Endothelial cell of umbilical vein (primary cell): ENCODE measurements around the gene ANAPC5. TPM values are rescaled to one million over a fixed set of nuclear protein-coding genes. Genes with fewer than 3 reads are reported as not detected.

Experiments
- BruUV-seq: library from RNA; stranded (reverse); fragments of 400-500 nt; replicated peaks from 2 replicates; lab custom pipeline; 2021; lab: Mats Ljungman, UMichigan
- CTCF ChIA-PET: fragments of 300-600, 350-600 bp; sonication (Branson Sonifier 250); formaldehyde crosslinking; loops from one replicate; lab custom pipeline; 2021; ENCODE audit warnings: antibody characterized with exemption, inconsistent platforms; lab: Charles Lee
- POLR2A ChIA-PET: fragments of 300-600, 350-600 bp; sonication (Branson Sonifier 250); formaldehyde crosslinking; loops from one replicate; lab custom pipeline; 2021; ENCODE audit warnings: antibody characterized with exemption, inconsistent platforms; lab: Charles Lee
- DNase-seq: peaks from one replicate; pipeline ENCODE4 v3.0.0-alpha.2; 2011; ENCODE audit warnings: low read depth, low spot score
- FAIRE-seq: peaks from 2 replicates; lab custom pipeline; 2011; peaks lifted over from hg19 to GRCh38; lab: Jason Lieb, UNC
- H2AFZ ChIP-seq: 2 replicates; pipeline ENCODE4 v1.6.0; 2012; ENCODE audit warnings: low read depth, low read length, control low read depth, inconsistent platforms
- H3K27ac ChIP-seq: 2 replicates; pipeline ENCODE4 v1.5.1; 2011; ENCODE audit warnings: low read depth, mild to moderate bottlenecking, control low read depth, low read length, moderate library complexity; ENCODE audit not compliant: insufficient read depth
- H3K27me3 ChIP-seq, 2 experiments: 2 replicates each; pipeline versions ENCODE4 v1.6.0 to v1.6.1; 2011; ENCODE audit warnings: low read length in 2 of 2, mixed read lengths in 1 of 2; ENCODE audit not compliant: control insufficient read depth in 2 of 2, insufficient read depth in 2 of 2
- H3K36me3 ChIP-seq, 2 experiments: 2 replicates in 1 of 2; 3 replicates in 1 of 2; pipeline ENCODE4 v1.5.1; 2011; ENCODE audit warnings: low read length in 2 of 2, mild to moderate bottlenecking in 1 of 2, moderate library complexity in 1 of 2; ENCODE audit not compliant: control insufficient read depth in 2 of 2, insufficient read depth in 2 of 2; ENCODE audit errors: extremely low read depth in 1 of 2
- H3K4me1 ChIP-seq: 3 replicates; pipeline ENCODE4 v1.5.1; 2011; ENCODE audit warnings: mild to moderate bottlenecking, low read length; ENCODE audit not compliant: control insufficient read depth, insufficient read depth; ENCODE audit errors: extremely low read depth
- H3K4me2 ChIP-seq: 2 replicates; pipeline ENCODE4 v1.6.1; 2011; ENCODE audit warnings: low read length, control low read depth, mixed read lengths; ENCODE audit not compliant: insufficient read depth
- H3K4me3 ChIP-seq, 3 experiments: fragments of 200-600 bp in 1 of 3; sonication (generic), shearing (Covaris generic) in 1 of 3; replicated peaks in 1 of 3; 2 replicates each; pipeline ENCODE4 v1.5.1; 2011 to 2016; ENCODE audit warnings: control low read depth in 3 of 3, low read length in 3 of 3, mild to moderate bottlenecking in 2 of 3, inconsistent platforms in 1 of 3, low read depth in 1 of 3, moderate library complexity in 1 of 3; ENCODE audit not compliant: insufficient read depth in 1 of 3
- H3K79me2 ChIP-seq: 2 replicates; pipeline ENCODE4 v1.6.0; 2012; ENCODE audit warnings: low read length, inconsistent platforms; ENCODE audit not compliant: control insufficient read depth, insufficient read depth
- H3K9ac ChIP-seq: replicated peaks from 2 replicates; pipeline ENCODE3; 2011; ENCODE audit warnings: low read length, control low read depth; ENCODE audit not compliant: insufficient read depth; ENCODE audit errors: extremely low read depth
- H3K9me1 ChIP-seq: replicated peaks from 3 replicates; pipeline ENCODE4 v1.6.0; 2011; ENCODE audit warnings: mild to moderate bottlenecking, low read length; ENCODE audit not compliant: control insufficient read depth, insufficient read depth; ENCODE audit errors: extremely low read depth
- H3K9me3 ChIP-seq: replicated peaks from 2 replicates; pipeline ENCODE4 v1.5.1; 2012; ENCODE audit warnings: low read length, inconsistent platforms; ENCODE audit not compliant: control insufficient read depth, insufficient read depth
- H4K20me1 ChIP-seq: replicated peaks from 2 replicates; pipeline ENCODE3; 2011; ENCODE audit warnings: mild to moderate bottlenecking, low read length; ENCODE audit not compliant: control insufficient read depth, insufficient read depth; ENCODE audit errors: extremely low read depth
- EZH2 ChIP-seq: IDR thresholded peaks from 2 replicates; pipeline ENCODE4 v1.6.1; 2012; ENCODE audit warnings: borderline replicate concordance, low read depth, mild to moderate bottlenecking, moderate library complexity, low read length, inconsistent platforms; ENCODE audit not compliant: severe bottlenecking
- FOS ChIP-seq: IDR thresholded peaks from 2 replicates; pipeline ENCODE4 v1.6.1; 2011; ENCODE audit warnings: mild to moderate bottlenecking, low read length, moderate library complexity, borderline replicate concordance; ENCODE audit not compliant: insufficient read depth
- GATA2 ChIP-seq: IDR thresholded peaks from 2 replicates; pipeline ENCODE4 v1.7.0; 2011; ENCODE audit warnings: low read depth, mild to moderate bottlenecking, moderate library complexity, mixed read lengths, low read length; ENCODE audit not compliant: insufficient read length, insufficient read depth
- JUN ChIP-seq: IDR thresholded peaks from 2 replicates; pipeline ENCODE4 v1.6.1; 2011; ENCODE audit warnings: borderline replicate concordance, low read depth; ENCODE audit not compliant: insufficient read length, insufficient read depth
- MYC ChIP-seq: IDR thresholded peaks from one replicate; pipeline ENCODE4 v1.6.1; 2011; ENCODE audit warnings: mild to moderate bottlenecking, low read depth, low read length
- POLR2A ChIP-seq: IDR thresholded peaks from 2 replicates; pipeline ENCODE4 v1.6.1; 2012; ENCODE audit warnings: low read depth, mild to moderate bottlenecking, control low read depth, low read length
- POLR2AphosphoS5 ChIP-seq: IDR thresholded peaks from 2 replicates; pipeline ENCODE4 v1.6.1; 2012; ENCODE audit warnings: low read depth, mild to moderate bottlenecking, control low read depth, low read length, moderate library complexity; ENCODE audit not compliant: insufficient read depth
- dilution Hi-C: fragments of 300-500 bp; cut with MboI; formaldehyde crosslinking; loops from one replicate; pipeline ENCODE4 v1.15.0; 2019; ENCODE audit warnings: low sequenced_read_pairs; ENCODE audit not compliant: extremely low pct_ligation_motif_present
- intact Hi-C: fragments of 100-400 bp; cut with micrococcal nuclease; formaldehyde crosslinking; loops from one replicate; pipeline ENCODE4 v1.10.0; 2022
- polyA plus RNA-seq, 4 experiments: library from polyadenylated mRNA; depleted of rRNA in 3 of 4; stranded (reverse) in 3 of 4; unstranded in 1 of 4; fragments of >200 nt; gene quantifications; 2 replicates each; pipeline versions ENCODE4 v1.2.1 to v1.2.3, GENCODE V29; 2011 to 2012; ENCODE audit warnings: missing spikeins in 1 of 4
- total RNA-seq: library from RNA; stranded (reverse); gene quantifications from 2 replicates; pipeline ENCODE4 v1.2.3, GENCODE V29; 2021
- TF ChIP-seq, protein P1 (sequence below), 2 donors: IDR thresholded peaks; 1 replicate in 1 of 2; 2 replicates in 1 of 2; pipeline ENCODE4 v1.5.1; 2011; ENCODE audit warnings: low read length in 2 of 2, mild to moderate bottlenecking in 2 of 2, moderate library complexity in 2 of 2, control low read depth in 1 of 2, inconsistent platforms in 1 of 2, low read depth in 1 of 2; ENCODE audit not compliant: insufficient read depth in 1 of 2; ENCODE audit errors: extremely low read depth in 1 of 2
- TF ChIP-seq, protein P2 (sequence below): IDR thresholded peaks from 2 replicates; pipeline ENCODE4 v1.6.1; 2011; ENCODE audit not compliant: insufficient read depth, insufficient read length

Gene ANAPC5
- total and polyA plus RNA-seq, 2 donors (not counting 3 experiments of a cell fraction or from before 2014, with no cell fraction given), result 133 to 168 TPM

DNA sequence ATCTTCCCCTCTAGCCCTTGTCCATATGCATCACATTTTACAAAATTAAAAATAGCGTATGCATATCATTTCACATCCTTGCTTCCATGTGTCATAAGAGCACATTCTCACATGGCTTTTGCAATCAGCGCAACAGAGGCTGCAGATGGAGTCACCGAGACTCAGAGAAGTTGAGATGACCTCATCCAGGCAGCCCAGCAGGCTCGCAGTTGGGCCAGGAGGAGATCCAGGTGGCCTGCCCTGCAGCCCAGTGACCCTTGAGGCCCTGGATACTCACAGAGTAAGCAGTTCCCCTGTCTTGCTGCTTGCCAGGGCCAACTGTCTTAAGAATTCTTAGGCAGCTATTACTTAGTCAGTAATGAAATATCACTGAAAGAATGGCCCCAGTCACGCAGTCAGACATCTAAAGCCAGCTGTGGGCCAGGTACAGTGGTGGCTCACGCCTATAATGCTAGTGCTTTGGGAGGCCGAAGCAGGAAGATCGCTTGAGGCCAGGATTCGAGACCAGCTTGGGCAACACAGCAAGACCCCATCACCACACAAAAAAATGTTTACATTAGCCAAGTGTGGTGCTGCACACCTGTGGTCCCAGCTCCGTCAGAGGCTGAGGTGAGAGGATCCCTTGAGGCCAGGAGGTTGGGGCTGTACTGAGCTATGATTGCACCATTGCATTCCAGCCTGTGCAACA is 64.8 kb downstream of the ANAPC5 start:
- Histone ChIP-seq H3K36me3 (no peaks in the 10 kb centered on the region), H3K27ac (no peak overlapping the region), H4K20me1 (peaks cover 4% of the 10 kb centered on the region), H3K9ac (no peak overlapping the region), H3K9me1 (no peaks in the 10 kb centered on the region), H3K9me3 (no peaks in the 10 kb centered on the region), H2AFZ (no peak overlapping the region), H3K79me2 (peaks cover 30% of the 10 kb centered on the region), H3K4me1 (peaks cover 6% of the 10 kb centered on the region), H3K4me2 (no peak overlapping the region), H3K4me3 (no peak overlapping the region), H3K27me3 (no peaks in the 10 kb centered on the region)
- TF ChIP-seq, protein P1, sequence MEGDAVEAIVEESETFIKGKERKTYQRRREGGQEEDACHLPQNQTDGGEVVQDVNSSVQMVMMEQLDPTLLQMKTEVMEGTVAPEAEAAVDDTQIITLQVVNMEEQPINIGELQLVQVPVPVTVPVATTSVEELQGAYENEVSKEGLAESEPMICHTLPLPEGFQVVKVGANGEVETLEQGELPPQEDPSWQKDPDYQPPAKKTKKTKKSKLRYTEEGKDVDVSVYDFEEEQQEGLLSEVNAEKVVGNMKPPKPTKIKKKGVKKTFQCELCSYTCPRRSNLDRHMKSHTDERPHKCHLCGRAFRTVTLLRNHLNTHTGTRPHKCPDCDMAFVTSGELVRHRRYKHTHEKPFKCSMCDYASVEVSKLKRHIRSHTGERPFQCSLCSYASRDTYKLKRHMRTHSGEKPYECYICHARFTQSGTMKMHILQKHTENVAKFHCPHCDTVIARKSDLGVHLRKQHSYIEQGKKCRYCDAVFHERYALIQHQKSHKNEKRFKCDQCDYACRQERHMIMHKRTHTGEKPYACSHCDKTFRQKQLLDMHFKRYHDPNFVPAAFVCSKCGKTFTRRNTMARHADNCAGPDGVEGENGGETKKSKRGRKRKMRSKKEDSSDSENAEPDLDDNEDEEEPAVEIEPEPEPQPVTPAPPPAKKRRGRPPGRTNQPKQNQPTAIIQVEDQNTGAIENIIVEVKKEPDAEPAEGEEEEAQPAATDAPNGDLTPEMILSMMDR (IDR thresholded peaks at IDR 0.05; ENCODE audit: extremely low read depth in 1 of 2, insufficient read depth in 1 of 2, low read depth in 1 of 2, low read length in 2 of 2), result no peak
- CTCF ChIA-PET, result interaction anchor here (1.0 to 2.1 kb wide), 3 partner anchors 8 to 10 kb away, joined by 3 to 7 read pairs (median 5); partner anchors contain the start of gene CAMKK2
- DNase-seq (no peak), FAIRE-seq (no peak)
- dilution Hi-C loops (no loop called here), intact Hi-C loops (no loop called here)
- POLR2A ChIA-PET, result no interaction called here
- no TSS peak for BruUV-seq

- Histone ChIP-seq H3K4me1 (peaks cover 6% of the 10 kb centered on the region), H3K79me2 (peaks cover 26% of the 10 kb centered on the region), H3K4me2 (no peak overlapping the region), H3K9me3 (no peaks in the 10 kb centered on the region), H4K20me1 (peaks cover 4% of the 10 kb centered on the region), H2AFZ (no peak overlapping the region), H3K4me3 (no peak overlapping the region), H3K27ac (no peak overlapping the region), H3K9ac (no peak overlapping the region), H3K36me3 (no peaks in the 10 kb centered on the region), H3K27me3 (no peaks in the 10 kb centered on the region), H3K9me1 (no peaks in the 10 kb centered on the region)
- no peak for TF ChIP-seq JUN
- no peak for TF ChIP-seq POLR2A
- TF ChIP-seq POLR2AphosphoS5, result no peak
- TF ChIP-seq EZH2, result no peak
- TF ChIP-seq MYC, result no peak
- TF ChIP-seq, protein P2, sequence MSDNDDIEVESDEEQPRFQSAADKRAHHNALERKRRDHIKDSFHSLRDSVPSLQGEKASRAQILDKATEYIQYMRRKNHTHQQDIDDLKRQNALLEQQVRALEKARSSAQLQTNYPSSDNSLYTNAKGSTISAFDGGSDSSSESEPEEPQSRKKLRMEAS, result no peak
- no peak for TF ChIP-seq GATA2
- TF ChIP-seq, protein P1 (IDR thresholded peaks at IDR 0.05; ENCODE audit: extremely low read depth in 1 of 2, insufficient read depth in 1 of 2, low read depth in 1 of 2, low read length in 2 of 2), result no peak
- no peak for TF ChIP-seq FOS
- intact Hi-C loops, result no loop called here
- FAIRE-seq (no peak), DNase-seq (no peak)
- dilution Hi-C loops, result no loop called here
- ChIA-PET POLR2A (interaction anchor here (0.6 kb wide), 1 partner anchor 109 kb away, joined by 3 read pairs; no protein-coding TSS in a partner anchor), CTCF (no interaction called here)
- no TSS peak for BruUV-seq
These were observed 66.4 kb downstream of the ANAPC5 start for GRCh38 chr12:121285856-121286255.
